Naive B cell (primary cell): ENCODE results near the gene SNAP23. TPM values are rescaled to one million over a fixed set of nuclear protein-coding genes. Genes with fewer than 3 reads are reported as not detected.
A peak's percentile ranks its signal among the peaks of the same experiment; 100 is the strongest.

Experiments used
- ATAC-seq, 2 donors: fragments of 150-1000 bp; cut with Tn5 transposase; 2 replicates each; pipeline ENCODE4 v1.10.0; 2021; ENCODE audit warnings: low read depth in 2 of 2, mild to moderate bottlenecking in 2 of 2, moderate library complexity in 2 of 2
- DNase-seq: peaks from one replicate; pipeline ENCODE4 v3.0.0; 2022
- H3K27ac Mint-ChIP-seq, 6 donors: one replicate each; pipeline ENCODE4 v1.8.0; 2020 to 2022; ENCODE audit warnings: mild to moderate bottlenecking in 6 of 6, mixed read lengths in 6 of 6, moderate library complexity in 5 of 6, inconsistent platforms in 2 of 6
- H3K27me3 Mint-ChIP-seq, 3 donors: one replicate each; pipeline ENCODE4 v1.8.0; 2021 to 2022; ENCODE audit warnings: mixed read lengths in 3 of 3, mild to moderate bottlenecking in 1 of 3
- H3K36me3 Mint-ChIP-seq, 2 donors: one replicate each; pipeline ENCODE4 v1.8.0; 2020 to 2022; ENCODE audit warnings: mixed read lengths in 2 of 2, inconsistent platforms in 1 of 2, mild to moderate bottlenecking in 1 of 2
- H3K4me1 Mint-ChIP-seq, 3 donors: one replicate each; pipeline ENCODE4 v1.8.0; 2020 to 2022; ENCODE audit warnings: mixed read lengths in 3 of 3, inconsistent platforms in 1 of 3, mild to moderate bottlenecking in 1 of 3, moderate library complexity in 1 of 3
- H3K4me3 Mint-ChIP-seq, 8 donors: one replicate each; pipeline ENCODE4 v1.8.0; 2020 to 2022; ENCODE audit warnings: mild to moderate bottlenecking in 8 of 8, mixed read lengths in 8 of 8, moderate library complexity in 8 of 8, inconsistent platforms in 2 of 8
- H3K9me3 Mint-ChIP-seq, 7 donors: one replicate each; pipeline ENCODE4 v1.8.0; 2020 to 2022; ENCODE audit warnings: mixed read lengths in 7 of 7, mild to moderate bottlenecking in 5 of 7, inconsistent platforms in 2 of 7, moderate library complexity in 1 of 7
- polyA plus RNA-seq, 6 donors: library from polyadenylated mRNA; unstranded; fragments of 300-500 nt; fragmentation: Illumina TruSeq; gene quantifications; one replicate each; pipeline ENCODE4 v1.2.3, GENCODE V29; 2021; ENCODE audit warnings: low read depth in 6 of 6

SNAP23 gene
- 100 to 1,000 TPM; 156 to 209 (median 175) TPM for polyA plus RNA-seq

DNA sequence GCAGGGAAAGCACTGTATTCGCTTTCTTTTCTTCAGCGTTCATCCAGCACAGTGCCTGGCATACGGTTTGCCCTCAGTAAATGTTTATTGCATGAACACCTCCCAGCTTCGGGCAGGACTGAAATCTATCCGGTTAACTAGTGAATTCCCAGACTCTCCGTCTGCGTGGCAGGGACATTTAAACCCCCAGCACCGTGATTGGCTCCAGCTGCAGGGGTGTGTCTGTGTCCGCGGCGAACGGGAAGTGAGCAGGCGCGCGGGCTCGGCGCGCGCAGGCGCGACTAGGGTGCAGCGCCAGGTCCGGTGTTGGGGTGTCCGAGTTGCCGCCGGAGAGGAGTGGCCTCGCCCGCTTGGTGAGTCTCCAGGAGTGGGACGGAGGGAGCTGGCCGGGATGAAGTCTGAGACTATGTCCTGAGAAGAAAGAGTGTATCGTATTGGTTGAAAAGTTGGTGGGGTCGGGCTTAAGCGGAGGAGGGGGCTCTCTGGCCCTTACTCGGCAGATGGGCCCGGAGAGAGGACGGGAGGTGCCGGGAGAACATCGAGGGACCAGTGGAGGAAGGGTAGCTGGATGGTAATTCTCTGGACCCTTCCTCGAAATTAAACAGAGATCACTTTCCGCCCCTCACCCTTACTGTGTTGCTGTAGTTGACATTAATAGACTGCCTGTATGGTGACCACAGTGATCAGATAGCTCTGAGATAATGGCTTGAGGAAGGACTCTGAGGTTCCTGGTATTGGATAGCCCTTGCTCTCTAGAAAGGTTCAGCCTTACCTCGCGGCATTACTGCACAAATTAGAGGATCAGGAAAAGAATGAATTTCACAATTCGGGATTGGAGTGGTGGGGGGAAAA lies at the start of gene SNAP23:
Gene SNAP23, plus strand, starts transcription at position 274 of the 852 bp plus-strand sequence. CDS start 16,213 bp downstream, outside the sequence.
- ATAC-seq, result peak; percentile 83 to 84
- H3K27me3 Mint-ChIP-seq, result no peaks in the 10 kb centered on the region
- peaks cover 56 to 94% (median 85%) of the 10 kb centered on the region in 3 donors for H3K4me1 Mint-ChIP-seq
- no peaks in the 10 kb centered on the region for H3K9me3 Mint-ChIP-seq
- H3K4me3 Mint-ChIP-seq, result peak within 1 kb of the TSS; percentile 93 to 100 (median 98)
- H3K27ac Mint-ChIP-seq, result peak within 1 kb of the TSS; percentile 88 to 98 (median 96)
- DNase-seq, result peak; percentile 79
- peaks cover 0 to 8% of the 10 kb centered on the region in 2 donors for H3K36me3 Mint-ChIP-seq

DNA sequence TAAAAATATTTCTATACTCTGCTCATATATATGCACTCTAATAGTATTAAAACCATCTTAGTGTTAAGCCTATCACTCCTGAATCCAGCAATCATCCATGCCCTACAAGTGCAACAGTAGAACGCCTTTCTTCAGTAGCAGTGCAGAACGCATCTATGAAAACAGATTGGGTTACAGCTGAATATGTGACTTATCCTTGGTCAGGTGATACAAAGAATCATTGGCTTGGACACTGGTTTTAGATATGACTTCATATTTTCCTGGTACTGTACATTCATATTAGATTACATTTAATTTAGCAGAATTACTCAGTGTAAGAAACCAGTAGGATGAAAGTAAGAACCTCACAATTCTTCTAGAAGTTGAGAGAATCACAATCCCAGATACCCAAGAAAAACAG lies 47.8 kb upstream of the SNAP23 start:
- Mint-ChIP-seq H3K27ac (no peak overlapping the region), H3K27me3 (no peaks in the 10 kb centered on the region), H3K36me3 (peaks cover 31 to 34% of the 10 kb centered on the region in 2 donors), H3K9me3 (no peaks in the 10 kb centered on the region), H3K4me1 (no peaks in the 10 kb centered on the region), H3K4me3 (no peak overlapping the region)
- DNase-seq (no peak), ATAC-seq (no peak)

DNA sequence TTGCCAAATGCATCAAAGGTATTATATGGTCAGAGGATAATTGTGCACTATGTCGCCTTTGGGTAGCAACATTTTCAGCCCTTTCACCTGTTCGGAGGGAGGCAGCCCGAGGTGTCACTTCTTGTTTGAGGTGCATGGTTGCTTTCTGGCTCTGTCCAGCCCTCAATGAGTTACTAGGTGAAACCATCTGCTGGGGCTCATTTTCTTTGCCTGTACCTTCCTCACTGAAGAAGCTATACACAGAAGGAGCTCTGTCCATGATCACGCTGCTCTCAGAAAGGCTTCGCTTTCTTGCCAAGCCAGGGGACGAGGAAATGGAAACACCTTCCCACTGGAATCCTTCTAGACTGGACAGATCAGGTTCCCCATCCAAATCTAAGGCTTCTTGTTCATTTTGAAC lies 47.2 kb upstream of the SNAP23 start:
- ATAC-seq, result no peak
- H3K36me3 Mint-ChIP-seq, result peaks cover 31 to 34% of the 10 kb centered on the region in 2 donors
- H3K4me1 Mint-ChIP-seq, result no peaks in the 10 kb centered on the region
- H3K4me3 Mint-ChIP-seq, result no peak overlapping the region
- H3K27me3 Mint-ChIP-seq, result no peaks in the 10 kb centered on the region
- no peak overlapping the region for H3K27ac Mint-ChIP-seq
- DNase-seq, result no peak
- H3K9me3 Mint-ChIP-seq, result no peaks in the 10 kb centered on the region

DNA sequence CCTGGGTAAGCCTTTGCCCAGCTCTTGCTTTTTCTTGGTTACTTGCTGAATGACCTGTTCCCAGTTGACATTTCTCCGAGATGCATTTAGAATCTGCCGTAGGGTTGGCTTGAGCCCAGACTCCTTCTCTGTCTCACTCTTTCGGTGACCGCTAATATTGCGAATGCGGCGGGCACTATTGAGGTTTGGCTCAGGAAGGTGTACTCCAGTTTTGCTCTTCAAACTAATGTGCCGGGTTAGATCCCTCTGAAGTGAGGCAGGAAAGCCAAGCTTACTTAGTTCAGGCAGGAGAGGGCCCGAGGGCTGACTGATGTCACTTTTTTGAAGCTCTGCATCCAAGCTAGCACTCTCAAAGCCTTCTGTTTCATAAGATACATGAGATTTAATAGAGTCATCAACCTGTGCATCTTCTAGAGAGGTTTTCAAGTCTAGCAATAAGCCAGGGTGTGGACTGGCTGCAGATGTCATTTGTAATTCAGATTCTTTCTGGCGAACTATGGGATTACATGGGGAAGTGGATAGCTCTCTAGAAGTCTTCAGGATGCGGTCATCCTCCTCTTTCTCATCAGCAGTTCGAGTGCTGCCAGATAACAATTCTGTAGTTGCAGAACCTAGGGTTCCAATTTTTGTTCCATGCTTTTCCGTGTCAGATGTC lies 45.5 kb upstream of the SNAP23 start:
- peaks cover 29 to 34% of the 10 kb centered on the region in 2 donors for H3K36me3 Mint-ChIP-seq
- H3K9me3 Mint-ChIP-seq, result no peaks in the 10 kb centered on the region
- peak overlapping the region in 2 of 6 donors; percentile 45 to 74 for H3K27ac Mint-ChIP-seq
- H3K4me3 Mint-ChIP-seq, result no peak overlapping the region
- no peaks in the 10 kb centered on the region for H3K4me1 Mint-ChIP-seq
- no peaks in the 10 kb centered on the region for H3K27me3 Mint-ChIP-seq
- no peak for ATAC-seq
- no peak for DNase-seq

DNA sequence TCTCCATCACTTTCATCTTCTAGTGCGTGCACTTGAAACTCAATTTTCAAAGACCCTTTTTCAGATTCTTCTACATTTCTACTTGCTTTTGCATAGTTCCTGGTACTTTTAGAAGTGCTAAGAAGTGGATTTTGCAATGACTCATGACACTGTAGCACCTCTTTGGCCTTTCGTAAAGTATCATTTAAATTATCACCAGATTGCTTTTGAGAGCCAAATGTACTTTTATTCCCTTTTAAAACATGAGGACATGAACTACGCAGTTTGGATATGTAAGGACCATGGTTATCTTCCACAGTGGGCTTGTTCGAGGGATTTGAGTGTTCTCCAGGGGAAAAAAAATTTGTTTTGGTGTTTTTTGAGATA lies 45.0 kb upstream of the SNAP23 start:
- H3K27ac Mint-ChIP-seq, result peak overlapping the region in 2 of 6 donors; percentile 45 to 51
- H3K4me3 Mint-ChIP-seq, result no peak overlapping the region
- H3K9me3 Mint-ChIP-seq, result no peaks in the 10 kb centered on the region
- peaks cover 24 to 30% of the 10 kb centered on the region in 2 donors for H3K36me3 Mint-ChIP-seq
- ATAC-seq, result no peak
- DNase-seq, result no peak
- no peaks in the 10 kb centered on the region for H3K4me1 Mint-ChIP-seq
- H3K27me3 Mint-ChIP-seq, result no peaks in the 10 kb centered on the region

DNA sequence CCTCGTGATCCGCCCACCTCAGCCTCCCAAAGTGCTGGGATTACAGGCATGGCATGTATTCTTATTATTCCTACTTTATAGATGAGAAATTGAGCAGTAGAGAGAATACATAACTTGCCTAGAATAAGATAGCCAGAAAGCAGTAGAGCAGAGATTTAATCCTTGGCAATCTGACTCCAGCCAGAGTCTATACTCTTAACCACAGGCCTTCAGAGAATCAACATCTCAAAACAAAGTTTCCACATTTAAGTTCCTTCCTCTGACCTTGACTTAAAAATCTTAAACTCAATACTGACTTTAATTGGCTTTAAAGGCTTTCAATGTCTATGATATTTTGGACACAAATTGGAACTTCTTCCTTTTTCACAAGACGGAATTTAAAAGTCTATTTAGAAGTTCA lies 41.6 kb upstream of the SNAP23 start:
- no peak overlapping the region for H3K27ac Mint-ChIP-seq
- H3K4me1 Mint-ChIP-seq, result peaks cover 15 to 22% (median 17%) of the 10 kb centered on the region in 3 donors
- DNase-seq (no peak), ATAC-seq (no peak)
- H3K9me3 Mint-ChIP-seq, result no peaks in the 10 kb centered on the region
- peaks cover 18 to 30% of the 10 kb centered on the region in 2 donors for H3K36me3 Mint-ChIP-seq
- H3K27me3 Mint-ChIP-seq, result no peaks in the 10 kb centered on the region
- H3K4me3 Mint-ChIP-seq, result no peak overlapping the region

DNA sequence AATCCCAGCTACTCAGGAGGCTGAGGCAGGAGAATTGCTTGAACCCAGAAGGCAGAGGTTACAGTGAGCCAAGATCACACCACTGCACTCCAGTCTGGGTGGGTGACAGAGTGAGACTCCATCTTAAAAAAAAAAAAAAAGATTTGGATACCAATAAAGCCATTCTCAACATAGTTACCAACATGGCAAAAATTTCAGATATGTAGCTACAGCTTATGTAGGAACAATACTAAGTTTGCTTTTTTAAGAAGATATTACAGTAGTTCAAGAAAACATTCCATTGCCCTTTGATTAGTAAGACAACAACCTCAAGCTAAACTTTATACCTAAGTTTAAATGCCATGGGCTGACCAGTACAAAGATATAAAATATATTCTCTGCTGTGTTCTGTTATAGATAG lies 38.9 kb upstream of the SNAP23 start:
- no peaks in the 10 kb centered on the region for H3K9me3 Mint-ChIP-seq
- no peaks in the 10 kb centered on the region for H3K27me3 Mint-ChIP-seq
- no peak overlapping the region for H3K4me3 Mint-ChIP-seq
- peaks cover 6 to 10% of the 10 kb centered on the region in 2 donors for H3K36me3 Mint-ChIP-seq
- H3K4me1 Mint-ChIP-seq, result peaks cover 15 to 24% (median 21%) of the 10 kb centered on the region in 3 donors
- peak overlapping the region in 3 of 6 donors; percentile 82 to 92 (median 91) for H3K27ac Mint-ChIP-seq
- no peak for DNase-seq
- ATAC-seq, result no peak

DNA sequence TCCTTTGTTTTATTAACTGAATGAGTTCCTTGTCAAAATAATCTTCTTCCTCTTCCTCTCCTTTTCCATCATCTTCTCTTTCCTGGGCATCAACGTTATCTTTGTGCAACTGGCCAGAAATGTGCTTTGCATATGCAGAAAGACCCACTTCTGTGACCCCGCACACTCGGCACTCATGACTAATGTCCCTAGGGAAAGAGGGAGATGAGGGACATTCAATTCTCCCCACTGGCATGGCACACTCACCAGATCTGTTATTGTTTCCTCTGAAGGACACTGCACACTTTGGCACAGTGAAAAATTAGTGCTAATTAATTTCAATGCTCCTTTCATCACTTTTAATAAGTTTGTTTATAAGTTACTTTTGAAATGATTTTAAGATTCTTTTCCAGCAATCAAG lies 38.5 kb upstream of the SNAP23 start:
- no peak for DNase-seq
- no peak for ATAC-seq
- Mint-ChIP-seq H3K36me3 (peaks cover 1 to 7% of the 10 kb centered on the region in 2 donors), H3K4me3 (peak overlapping the region in 2 of 8 donors; percentile 8 to 21), H3K27me3 (no peaks in the 10 kb centered on the region), H3K9me3 (no peaks in the 10 kb centered on the region), H3K4me1 (peaks cover 15 to 24% (median 21%) of the 10 kb centered on the region in 3 donors), H3K27ac (peak overlapping the region; percentile 67 to 98 (median 90))

DNA sequence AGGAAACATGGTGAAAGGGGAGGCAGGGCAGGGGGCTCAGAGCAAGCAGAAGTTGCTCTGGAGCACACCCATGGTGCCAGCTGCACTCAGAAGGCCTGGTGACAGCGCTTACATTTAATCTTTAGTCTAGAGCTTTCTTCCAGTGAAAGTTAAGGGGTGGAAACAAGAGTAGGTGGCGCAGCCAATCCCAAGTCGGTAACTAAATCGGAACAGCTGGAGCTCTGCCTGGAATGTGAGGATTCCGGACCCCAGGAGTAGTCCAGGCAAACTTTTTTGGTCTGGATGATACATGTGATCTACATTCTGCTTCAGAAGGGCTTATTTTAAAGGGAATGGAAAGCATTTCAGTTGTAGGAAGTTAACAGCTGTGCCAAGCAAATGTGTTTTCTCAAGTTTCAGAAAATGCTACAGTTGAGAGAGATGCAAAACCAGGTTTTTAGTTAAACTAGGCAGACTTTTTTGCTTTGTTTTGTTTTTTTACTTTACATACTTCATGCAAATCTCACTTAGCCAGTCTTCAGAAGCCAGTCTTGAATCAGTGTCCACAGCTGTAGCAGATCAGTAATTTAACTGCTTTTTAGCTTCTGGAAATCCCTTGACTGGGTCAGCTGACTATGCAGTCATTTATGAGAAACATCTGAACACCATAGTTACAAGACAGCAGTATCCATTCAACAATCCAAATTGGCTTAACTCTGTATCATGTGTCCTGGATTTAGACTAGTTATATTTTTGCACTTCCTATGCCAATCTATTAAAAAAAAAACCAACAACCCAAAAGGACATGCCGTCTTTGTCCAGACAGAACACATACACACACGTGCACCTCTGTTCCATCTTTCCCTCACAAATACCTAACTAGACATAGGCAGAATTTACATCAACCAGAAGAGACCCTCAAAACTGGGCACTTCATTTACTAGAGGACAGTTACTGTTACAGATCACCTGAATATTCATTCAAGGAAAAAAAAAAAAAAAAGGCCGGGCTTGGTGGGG lies 37.7 kb upstream of the SNAP23 start:
- Mint-ChIP-seq H3K36me3 (peaks cover 0 to 7% of the 10 kb centered on the region in 2 donors), H3K4me1 (peaks cover 15 to 24% (median 21%) of the 10 kb centered on the region in 3 donors), H3K9me3 (no peaks in the 10 kb centered on the region), H3K4me3 (peak overlapping the region in 4 of 8 donors; percentile 22 to 41 (median 32)), H3K27ac (peak overlapping the region; percentile 82 to 98 (median 90)), H3K27me3 (no peaks in the 10 kb centered on the region)
- peak; percentile 6 for DNase-seq
- peak; percentile 82 to 92 for ATAC-seq

DNA sequence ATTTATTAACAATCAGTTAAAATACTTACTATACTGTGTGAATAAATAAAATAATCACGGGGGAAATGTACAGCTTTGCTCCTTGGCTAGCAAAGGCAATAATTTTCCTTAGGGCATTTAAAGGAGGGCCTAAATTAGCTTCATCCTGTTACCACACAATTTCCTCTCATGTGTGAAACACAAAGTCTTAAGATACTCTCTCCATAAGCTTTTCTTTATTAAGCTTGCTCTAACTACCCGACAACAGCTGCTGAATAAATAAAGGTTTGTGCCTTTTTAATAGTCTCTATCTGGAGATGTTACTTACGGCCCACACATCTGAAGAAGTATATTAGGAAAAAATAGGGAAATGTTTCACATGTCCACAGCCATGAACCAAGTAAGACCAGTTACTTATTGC lies 34.2 kb upstream of the SNAP23 start:
- DNase-seq (no peak), ATAC-seq (no peak)
- H3K36me3 Mint-ChIP-seq, result peaks cover 0 to 12% of the 10 kb centered on the region in 2 donors
- H3K27me3 Mint-ChIP-seq, result no peaks in the 10 kb centered on the region
- peaks cover 15 to 34% (median 33%) of the 10 kb centered on the region in 3 donors for H3K4me1 Mint-ChIP-seq
- no peak overlapping the region for H3K4me3 Mint-ChIP-seq
- no peaks in the 10 kb centered on the region for H3K9me3 Mint-ChIP-seq
- peak overlapping the region in 3 of 6 donors; percentile 45 to 69 (median 62) for H3K27ac Mint-ChIP-seq

DNA sequence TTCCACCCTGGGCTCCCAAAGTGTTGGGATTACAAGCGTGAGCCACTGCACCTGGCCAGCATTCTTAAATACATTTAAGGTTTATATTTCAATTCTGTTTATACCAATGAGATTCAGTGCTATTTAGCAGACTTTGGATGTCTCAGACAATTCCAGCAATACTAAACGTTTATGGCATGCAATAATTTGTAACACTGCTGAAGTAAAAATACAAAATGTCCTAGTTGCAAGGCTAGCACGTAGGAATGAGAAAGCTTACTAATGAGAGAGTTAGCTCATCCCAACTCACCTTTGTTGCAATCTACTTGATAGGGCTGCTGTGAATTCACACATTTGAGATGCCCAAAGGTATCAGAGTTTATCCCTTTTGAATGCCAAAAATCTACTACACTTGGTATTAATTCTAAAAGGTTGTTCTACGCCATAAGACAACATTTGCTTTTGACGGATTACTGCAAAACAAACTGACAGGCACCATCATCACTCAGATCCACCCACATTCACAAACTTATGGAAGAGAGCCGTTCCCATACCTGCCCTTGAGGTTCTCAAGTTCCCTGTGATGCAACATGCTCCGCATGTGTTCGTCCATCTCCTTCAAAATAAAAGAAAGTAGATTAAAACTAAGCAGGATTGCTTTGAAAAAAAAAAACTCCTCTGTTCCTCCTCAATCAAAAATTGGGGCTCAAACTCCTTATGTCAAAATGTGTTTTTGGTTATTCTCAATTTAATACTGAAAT lies 29.7 kb upstream of the SNAP23 start:
- ATAC-seq (no peak), DNase-seq (no peak)
- Mint-ChIP-seq H3K27ac (peak overlapping the region in 1 of 6 donors; percentile 24), H3K27me3 (no peaks in the 10 kb centered on the region), H3K36me3 (peaks cover 0 to 10% of the 10 kb centered on the region in 2 donors), H3K4me1 (peaks cover 0 to 13% (median 12%) of the 10 kb centered on the region in 3 donors), H3K4me3 (no peak overlapping the region), H3K9me3 (no peaks in the 10 kb centered on the region)

DNA sequence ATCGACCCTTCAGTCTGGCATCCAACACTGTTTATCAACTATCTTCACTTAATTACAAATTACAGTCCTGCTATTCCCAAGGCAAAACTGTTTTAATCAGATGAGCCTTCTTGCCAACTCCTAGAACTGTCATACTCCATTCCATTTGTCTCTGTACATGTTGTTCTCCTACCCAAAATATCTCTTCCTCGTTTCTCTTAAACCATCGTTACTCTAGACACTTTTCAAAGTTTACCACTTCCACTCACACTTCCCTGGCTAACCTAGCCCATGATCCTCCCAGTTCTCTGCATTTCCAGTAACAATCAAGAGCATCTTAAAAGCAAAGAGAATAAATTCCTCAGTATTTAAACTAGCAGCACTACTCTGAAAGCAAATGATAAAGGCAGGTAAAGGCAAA lies 24.4 kb upstream of the SNAP23 start:
- Mint-ChIP-seq H3K36me3 (peaks cover 0 to 7% of the 10 kb centered on the region in 2 donors), H3K27ac (peak overlapping the region in 5 of 6 donors; percentile 36 to 77 (median 64)), H3K4me3 (no peak overlapping the region), H3K27me3 (no peaks in the 10 kb centered on the region), H3K9me3 (no peaks in the 10 kb centered on the region), H3K4me1 (peaks cover 13 to 24% (median 21%) of the 10 kb centered on the region in 3 donors)
- ATAC-seq, result no peak
- no peak for DNase-seq
